CD4-positive, alpha-beta T cell treated with Interleukin-12 subunit alpha and Interleukin-12 subunit beta, for 1 hour (primary cell): ENCODE measurements around the gene PITRM1.
"Not testable (repeated sequence)": the region's sequence is repeated elsewhere in the genome, so short reads cannot be mapped to it uniquely, and the experiment has no call there.

Source experiments
- DNase-seq: peaks from one replicate; pipeline ENCODE4 v3.0.0-alpha.2; 2020

PITRM1 gene

GRCh38 chr10:3172446-3173170, at the start of gene PITRM1:
Gene PITRM1 (minus strand): TSS chr10:3172782. CDS start chr10:3172772, 10 bp downstream.
- DNase-seq: peak; percentile 99

GRCh38 chr10:3222068-3222467, 49.5 kb upstream of the PITRM1 start:
- no peak for DNase-seq

- DNase-seq: not testable (repeated sequence)
Observed at GRCh38 chr10:3221601-3222000, 49.0 kb upstream of the PITRM1 start.

- DNase-seq: no peak
Observed at GRCh38 chr10:3220853-3221252, 48.3 kb upstream of the PITRM1 start.

- DNase-seq: not testable (repeated sequence)
Observed at GRCh38 chr10:3219021-3219628, 46.5 kb upstream of the PITRM1 start.

- no peak for DNase-seq
Observed at GRCh38 chr10:3217853-3218252, 45.3 kb upstream of the PITRM1 start.

GRCh38 chr10:3217301-3217700, 44.7 kb upstream of the PITRM1 start:
- no peak for DNase-seq

GRCh38 chr10:3215153-3215775, 42.7 kb upstream of the PITRM1 start:
- no peak for DNase-seq

- DNase-seq: no peak
Observed at GRCh38 chr10:3213758-3214515, 41.4 kb upstream of the PITRM1 start.

- no peak for DNase-seq
Observed at GRCh38 chr10:3213208-3213607, 40.6 kb upstream of the PITRM1 start.

- no peak for DNase-seq
Observed at GRCh38 chr10:3210251-3210877, 37.8 kb upstream of the PITRM1 start.

- no peak for DNase-seq
Observed at GRCh38 chr10:3208481-3209406, 36.2 kb upstream of the PITRM1 start.

GRCh38 chr10:3207351-3207750, 34.8 kb upstream of the PITRM1 start:
- no peak for DNase-seq

GRCh38 chr10:3206511-3207157, 34.1 kb upstream of the PITRM1 start:
- DNase-seq: no peak

GRCh38 chr10:3203972-3204371, 31.4 kb upstream of the PITRM1 start:
- no peak for DNase-seq

- no peak for DNase-seq
Observed at GRCh38 chr10:3203016-3203811, 30.6 kb upstream of the PITRM1 start.

GRCh38 chr10:3201796-3202195, 29.2 kb upstream of the PITRM1 start:
- no peak for DNase-seq

GRCh38 chr10:3199488-3199887, 26.9 kb upstream of the PITRM1 start:
- DNase-seq: no peak

GRCh38 chr10:3198900-3199299, 26.3 kb upstream of the PITRM1 start:
- DNase-seq: no peak

- DNase-seq: peak; percentile 54
Observed at GRCh38 chr10:3197348-3198003, 24.9 kb upstream of the PITRM1 start.
